ENCODE measurements around the gene RNF152.

RNF152 gene

GRCh38 chr18:61926532-61926931 lies 33.7 kb upstream of the RNF152 start:
- DNase-seq (ENCODE audit: low spot score), result no peak
- in situ Hi-C loops (cut with MboI; ENCODE audit: low pct_unique_long_range_greater_than_20kb, low sequenced_read_pairs, unreplicated experiment), result no loop called here
- TF ChIP-seq CTCF (IDR thresholded peaks at IDR 0.05; ENCODE audit: extremely low read depth, insufficient read depth, missing control alignments), result no peak

- DNase-seq (ENCODE audit: low spot score), result no peak
- in situ Hi-C loops (cut with MboI; ENCODE audit: low pct_unique_long_range_greater_than_20kb, low sequenced_read_pairs, unreplicated experiment), result no loop called here
- TF ChIP-seq CTCF (IDR thresholded peaks at IDR 0.05; ENCODE audit: extremely low read depth, insufficient read depth, missing control alignments), result no peak
Measured at GRCh38 chr18:61924550-61924949, 31.7 kb upstream of the RNF152 start.

- in situ Hi-C loops (cut with MboI; ENCODE audit: low pct_unique_long_range_greater_than_20kb, low sequenced_read_pairs, unreplicated experiment), result no loop called here
- no peak for DNase-seq (ENCODE audit: low spot score)
- no peak for TF ChIP-seq CTCF (IDR thresholded peaks at IDR 0.05; ENCODE audit: extremely low read depth, insufficient read depth, missing control alignments)
Measured at GRCh38 chr18:61922435-61922834, 29.6 kb upstream of the RNF152 start.

- no peak for TF ChIP-seq CTCF (IDR thresholded peaks at IDR 0.05; ENCODE audit: extremely low read depth, insufficient read depth, missing control alignments)
- in situ Hi-C loops (cut with MboI; ENCODE audit: low pct_unique_long_range_greater_than_20kb, low sequenced_read_pairs, unreplicated experiment), result no loop called here
- DNase-seq (ENCODE audit: low spot score), result no peak
Measured at GRCh38 chr18:61921621-61922235, 28.9 kb upstream of the RNF152 start.

GRCh38 chr18:61917818-61918217 lies 25.0 kb upstream of the RNF152 start:
- DNase-seq (ENCODE audit: low spot score), result no peak
- in situ Hi-C loops (cut with MboI; ENCODE audit: low pct_unique_long_range_greater_than_20kb, low sequenced_read_pairs, unreplicated experiment), result no loop called here
- no peak for TF ChIP-seq CTCF (IDR thresholded peaks at IDR 0.05; ENCODE audit: extremely low read depth, insufficient read depth, missing control alignments)

- no peak for DNase-seq (ENCODE audit: low spot score)
- no peak for TF ChIP-seq CTCF (IDR thresholded peaks at IDR 0.05; ENCODE audit: extremely low read depth, insufficient read depth, missing control alignments)
- in situ Hi-C loops (cut with MboI; ENCODE audit: low pct_unique_long_range_greater_than_20kb, low sequenced_read_pairs, unreplicated experiment), result no loop called here
Measured at GRCh38 chr18:61912476-61912875, 19.7 kb upstream of the RNF152 start.

- no peak for DNase-seq (ENCODE audit: low spot score)
- no peak for TF ChIP-seq CTCF (IDR thresholded peaks at IDR 0.05; ENCODE audit: extremely low read depth, insufficient read depth, missing control alignments)
- in situ Hi-C loops (cut with MboI; ENCODE audit: low pct_unique_long_range_greater_than_20kb, low sequenced_read_pairs, unreplicated experiment), result no loop called here
Measured at GRCh38 chr18:61910101-61910500, 17.3 kb upstream of the RNF152 start.

Measured in GM13977 (cell line).